Activated CD8-positive, alpha-beta T cell treated with anti-CD3 and anti-CD28 coated beads, Interleukin-2, amount 10 ng/mL, durations not matched to agents 7 days and 5 days (primary cell): Measurements from ENCODE around the gene SLC2A4. TPM values are rescaled to one million over a fixed set of nuclear protein-coding genes. Genes with fewer than 3 reads are reported as not detected.

Experiments
- ATAC-seq: fragments of 150-1000 bp; cut with Tn5 transposase; one replicate; pipeline ENCODE4 v1.10.0; 2021; ENCODE audit warnings: moderate library complexity
- CTCF ChIA-PET: fragments of 350-600 bp; sonication (Branson Sonifier 250); formaldehyde crosslinking; loops from one replicate; lab custom pipeline; 2021; ENCODE audit warnings: antibody characterized with exemption; lab: Charles Lee
- POLR2A ChIA-PET: fragments of 350-600 bp; sonication (Branson Sonifier 250); formaldehyde crosslinking; loops from one replicate; lab custom pipeline; 2021; ENCODE audit warnings: antibody characterized with exemption; lab: Charles Lee
- DNase-seq: peaks from one replicate; pipeline ENCODE4 v3.0.0-alpha.2; 2020
- H3K27ac Mint-ChIP-seq: one replicate; pipeline ENCODE4 v1.8.0; 2021; ENCODE audit warnings: mild to moderate bottlenecking, mixed read lengths
- H3K27me3 Mint-ChIP-seq: one replicate; pipeline ENCODE4 v1.8.0; 2021; ENCODE audit warnings: low read depth, mixed read lengths
- H3K36me3 Mint-ChIP-seq: one replicate; pipeline ENCODE4 v1.8.0; 2021; ENCODE audit warnings: low read depth, mixed read lengths
- H3K4me1 Mint-ChIP-seq: one replicate; pipeline ENCODE4 v1.8.0; 2021; ENCODE audit warnings: low read depth, mixed read lengths
- H3K4me3 Mint-ChIP-seq: one replicate; pipeline ENCODE4 v1.8.0; 2021; ENCODE audit warnings: mild to moderate bottlenecking, mixed read lengths
- H3K9me3 Mint-ChIP-seq: one replicate; pipeline ENCODE4 v1.8.0; 2022; ENCODE audit warnings: mixed read lengths; ENCODE audit not compliant: insufficient read depth
- total RNA-seq, 2 experiments: library from RNA; stranded (reverse); gene quantifications; one replicate each; pipeline ENCODE4 v1.2.3, GENCODE V29; 2021

The SLC2A4 gene
- total RNA-seq, 2 experiments from 2014 or later = not detected

- H3K27ac Mint-ChIP-seq = peak overlapping the region; percentile 97
- peak overlapping the region; percentile 91 for H3K4me3 Mint-ChIP-seq
- peaks cover 54% of the 10 kb centered on the region for H3K4me1 Mint-ChIP-seq
- H3K27me3 Mint-ChIP-seq = no peaks in the 10 kb centered on the region
- peaks cover 56% of the 10 kb centered on the region for H3K36me3 Mint-ChIP-seq
- no peaks in the 10 kb centered on the region for H3K9me3 Mint-ChIP-seq
- POLR2A ChIA-PET = interaction anchor here (1.2 to 3.7 kb wide), 5 partner anchors 11 to 74 kb away, joined by 3 to 24 read pairs (median 9); partner anchors contain the start of genes ACAP1, GABARAP and NEURL4
- CTCF ChIA-PET = interaction anchor here (0.7 to 1.9 kb wide), 3 partner anchors 9 to 30 kb away, joined by 3 to 6 read pairs (median 3); partner anchors contain the start of gene ACAP1
- ATAC-seq = no peak
- no peak for DNase-seq
Observed at GRCh38 chr17:7315570-7316235, 34.2 kb downstream of the SLC2A4 start.

- DNase-seq (no peak), ATAC-seq (no peak)
- ChIA-PET POLR2A (interaction anchor here (1.0 to 1.2 kb wide), 2 partner anchors 10 to 13 kb away, joined by 3 to 4 read pairs; no protein-coding TSS in a partner anchor), CTCF (interaction anchor here (1.5 kb wide), 1 partner anchor 12 kb away, joined by 5 read pairs; no protein-coding TSS in a partner anchor)
- Mint-ChIP-seq H3K27ac (peak overlapping the region; percentile 40), H3K4me1 (peaks cover 41% of the 10 kb centered on the region), H3K4me3 (peak overlapping the region; percentile 40), H3K27me3 (no peaks in the 10 kb centered on the region), H3K9me3 (no peaks in the 10 kb centered on the region), H3K36me3 (peaks cover 54% of the 10 kb centered on the region)
Observed at GRCh38 chr17:7317161-7317803, 35.8 kb downstream of the SLC2A4 start.

DNA sequence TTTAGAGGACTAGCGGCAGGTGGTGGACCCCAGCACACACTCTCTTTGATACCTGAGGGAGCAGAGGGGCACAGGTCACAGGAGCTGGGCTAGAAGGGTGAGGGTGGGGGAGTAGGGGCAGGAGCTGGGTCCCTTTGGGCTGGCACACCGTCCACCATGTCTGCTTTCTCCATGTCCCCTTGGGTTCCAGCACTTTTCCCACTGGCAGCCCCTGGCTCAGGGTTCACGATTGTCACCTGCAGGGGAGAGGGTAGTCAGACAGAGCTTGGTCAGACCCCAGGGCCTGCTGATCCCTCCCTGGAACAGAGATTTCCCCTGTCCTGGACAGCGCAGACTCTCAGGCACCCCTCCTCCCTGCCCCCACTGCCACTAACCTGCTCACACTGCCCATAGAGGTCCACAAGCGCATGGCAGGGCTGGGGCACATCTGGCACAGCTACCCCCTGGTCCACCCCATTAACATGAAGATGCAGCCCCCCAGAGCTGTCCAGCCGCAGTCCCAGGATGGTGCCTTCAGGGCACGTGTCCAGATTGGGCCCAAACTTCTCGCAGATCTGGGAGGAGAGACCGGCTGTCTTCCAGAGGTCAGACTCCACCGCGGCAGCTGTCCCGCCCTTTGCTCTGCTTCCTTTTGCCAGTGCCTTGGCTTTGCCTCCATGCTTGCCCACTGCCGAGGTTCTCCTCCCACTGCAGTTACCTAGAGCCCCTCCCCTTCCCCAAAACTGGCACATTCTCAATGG lies 36.8 kb downstream of the SLC2A4 start:
- ATAC-seq (no peak), DNase-seq (no peak)
- H3K4me1 Mint-ChIP-seq = peaks cover 31% of the 10 kb centered on the region
- H3K9me3 Mint-ChIP-seq = no peaks in the 10 kb centered on the region
- H3K27ac Mint-ChIP-seq = no peak overlapping the region
- peaks cover 52% of the 10 kb centered on the region for H3K36me3 Mint-ChIP-seq
- POLR2A ChIA-PET = interaction anchor here (1.0 to 1.2 kb wide), 2 partner anchors 9 to 12 kb away, joined by 3 to 4 read pairs; no protein-coding TSS in a partner anchor
- no peaks in the 10 kb centered on the region for H3K27me3 Mint-ChIP-seq
- CTCF ChIA-PET = interaction anchor here (1.5 kb wide), 1 partner anchor 11 kb away, joined by 5 read pairs; no protein-coding TSS in a partner anchor
- no peak overlapping the region for H3K4me3 Mint-ChIP-seq

GRCh38 chr17:7321466-7321865 lies 39.9 kb downstream of the SLC2A4 start:
- peaks cover 50% of the 10 kb centered on the region for H3K36me3 Mint-ChIP-seq
- no peaks in the 10 kb centered on the region for H3K27me3 Mint-ChIP-seq
- ChIA-PET POLR2A (interaction anchor here (0.7 kb wide), 1 partner anchor 10 kb away, joined by 3 read pairs; no protein-coding TSS in a partner anchor), CTCF (interaction anchor here (1.3 to 2.2 kb wide), 3 partner anchors 8 to 15 kb away, joined by 3 to 7 read pairs (median 6); partner anchors contain the start of genes ACAP1 and NEURL4)
- H3K9me3 Mint-ChIP-seq = no peaks in the 10 kb centered on the region
- peaks cover 16% of the 10 kb centered on the region for H3K4me1 Mint-ChIP-seq
- no peak overlapping the region for H3K27ac Mint-ChIP-seq
- DNase-seq = no peak
- H3K4me3 Mint-ChIP-seq = no peak overlapping the region
- ATAC-seq = no peak

GRCh38 chr17:7322520-7323194 lies 41.1 kb downstream of the SLC2A4 start:
- ChIA-PET POLR2A (interaction anchor here (0.6 kb wide), 1 partner anchor 14 kb away, joined by 3 read pairs; the partner anchor contains the start of gene ACAP1), CTCF (interaction anchor here (1.3 to 1.9 kb wide), 3 partner anchors 9 to 14 kb away, joined by 3 to 13 read pairs (median 6); partner anchors contain the start of gene ACAP1)
- Mint-ChIP-seq H3K9me3 (no peaks in the 10 kb centered on the region), H3K4me1 (peaks cover 19% of the 10 kb centered on the region), H3K27ac (no peak overlapping the region), H3K36me3 (peaks cover 46% of the 10 kb centered on the region), H3K4me3 (no peak overlapping the region), H3K27me3 (no peaks in the 10 kb centered on the region)
- DNase-seq (no peak), ATAC-seq (no peak)

DNA sequence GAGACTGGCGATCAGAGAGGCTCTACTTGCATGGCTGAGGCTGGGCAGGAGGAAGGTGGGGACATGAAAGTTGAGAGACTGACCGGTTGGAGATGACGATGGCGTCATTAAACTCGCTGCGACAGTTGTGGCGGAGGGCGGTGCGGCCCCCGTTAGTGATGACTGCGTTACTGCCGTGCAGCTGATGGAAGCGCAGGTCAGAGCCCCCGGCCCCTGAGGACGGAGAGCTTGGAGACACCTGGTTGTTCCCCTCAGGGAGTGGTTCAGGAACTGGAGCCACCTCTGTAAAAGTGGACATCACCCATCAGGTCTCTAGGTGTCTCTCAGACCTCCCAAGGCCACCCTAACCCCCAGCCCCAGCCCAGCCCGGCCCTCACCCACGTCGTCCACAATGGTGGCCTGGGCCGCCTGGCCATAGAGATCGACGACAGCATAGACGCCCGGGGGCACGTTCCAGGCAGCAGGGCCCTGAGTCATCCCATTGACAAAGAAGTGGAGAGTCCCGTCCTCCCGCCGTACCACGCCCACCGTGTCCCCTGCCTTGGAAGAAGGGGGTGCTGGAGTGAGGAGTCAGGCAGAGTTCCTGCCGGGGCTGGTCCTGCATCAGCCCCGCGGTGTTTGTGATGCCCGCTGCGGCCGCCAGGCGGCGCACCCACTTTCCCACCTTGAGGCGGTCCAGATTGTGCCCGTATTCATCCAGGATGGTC lies 42.4 kb downstream of the SLC2A4 start:
- no peaks in the 10 kb centered on the region for H3K27me3 Mint-ChIP-seq
- peak overlapping the region; percentile 49 for H3K27ac Mint-ChIP-seq
- no peak overlapping the region for H3K4me3 Mint-ChIP-seq
- ChIA-PET CTCF (interaction anchor here (0.8 to 2.1 kb wide), 7 partner anchors 9 to 238 kb away, joined by 3 to 15 read pairs (median 4); partner anchors contain the start of genes ACAP1 and GPS2), POLR2A (interaction anchor here (0.7 to 1.0 kb wide), 2 partner anchors 13 kb away, joined by 4 to 6 read pairs; partner anchors contain the start of gene ACAP1)
- H3K4me1 Mint-ChIP-seq = peaks cover 29% of the 10 kb centered on the region
- peaks cover 40% of the 10 kb centered on the region for H3K36me3 Mint-ChIP-seq
- ATAC-seq = peak; percentile 48
- DNase-seq = peak; percentile 71
- no peaks in the 10 kb centered on the region for H3K9me3 Mint-ChIP-seq

DNA sequence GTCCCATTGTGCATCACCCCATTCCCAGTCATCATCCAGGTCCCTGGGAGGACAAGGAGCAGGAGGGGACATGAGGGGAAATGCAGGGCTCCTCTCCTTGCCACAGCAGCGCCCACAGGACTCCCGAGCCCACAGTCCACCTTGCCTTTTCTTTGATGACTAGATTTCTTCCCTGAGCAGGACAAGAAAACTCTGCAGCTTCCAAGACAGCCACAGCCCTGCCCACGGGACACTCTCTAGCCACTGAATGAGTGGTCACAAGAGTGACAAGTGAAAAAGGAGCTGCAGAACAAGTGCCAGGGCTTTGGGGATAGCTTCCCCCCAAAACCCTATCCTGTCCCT lies 42.9 kb downstream of the SLC2A4 start:
- Mint-ChIP-seq H3K4me3 (no peak overlapping the region), H3K36me3 (peaks cover 39% of the 10 kb centered on the region), H3K27me3 (no peaks in the 10 kb centered on the region), H3K27ac (peak overlapping the region; percentile 55), H3K9me3 (no peaks in the 10 kb centered on the region), H3K4me1 (peaks cover 29% of the 10 kb centered on the region)
- DNase-seq (no peak), ATAC-seq (no peak)
- POLR2A ChIA-PET = interaction anchor here (1.0 kb wide), 1 partner anchor 13 kb away, joined by 6 read pairs; the partner anchor contains the start of gene ACAP1
- CTCF ChIA-PET = interaction anchor here (0.6 to 3.0 kb wide), 11 partner anchors 9 to 238 kb away, joined by 3 to 41 read pairs (median 3); partner anchors contain the start of genes ACAP1 and GPS2

DNA sequence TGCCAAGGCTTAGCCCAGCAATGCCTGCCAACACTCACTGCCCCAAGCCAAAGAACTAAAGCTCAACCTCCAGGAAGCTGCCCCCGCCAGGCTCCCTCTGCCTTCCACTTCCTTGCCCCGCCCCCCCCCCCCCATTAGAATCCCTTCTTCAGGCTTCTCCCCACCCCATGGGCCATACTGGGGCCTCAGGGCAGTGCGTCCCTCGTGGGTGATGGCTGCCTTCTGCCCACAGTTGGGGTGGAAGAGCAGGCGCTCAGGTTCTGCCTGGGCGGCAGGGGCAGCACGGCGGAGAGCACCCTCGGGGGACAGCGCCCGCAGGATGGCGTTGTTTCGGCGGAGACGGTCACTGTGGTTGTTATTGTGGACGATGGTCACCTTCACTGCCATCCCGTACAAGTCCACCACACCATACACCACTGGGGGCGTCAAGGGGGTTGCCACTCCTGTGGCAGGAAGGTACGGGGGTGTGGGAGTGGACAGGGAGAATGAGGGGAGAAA lies 43.6 kb downstream of the SLC2A4 start:
- Mint-ChIP-seq H3K4me1 (peaks cover 35% of the 10 kb centered on the region), H3K36me3 (peaks cover 39% of the 10 kb centered on the region), H3K4me3 (no peak overlapping the region), H3K27ac (peak overlapping the region; percentile 55), H3K27me3 (no peaks in the 10 kb centered on the region), H3K9me3 (no peaks in the 10 kb centered on the region)
- DNase-seq (no peak), ATAC-seq (no peak)
- ChIA-PET POLR2A (interaction anchor here (1.0 kb wide), 1 partner anchor 12 kb away, joined by 6 read pairs; the partner anchor contains the start of gene ACAP1), CTCF (interaction anchor here (0.6 to 3.0 kb wide), 11 partner anchors 8 to 237 kb away, joined by 3 to 41 read pairs (median 3); partner anchors contain the start of genes ACAP1 and GPS2)

GRCh38 chr17:7326186-7326585 lies 44.7 kb downstream of the SLC2A4 start:
- Mint-ChIP-seq H3K36me3 (peaks cover 36% of the 10 kb centered on the region), H3K27ac (no peak overlapping the region), H3K9me3 (no peaks in the 10 kb centered on the region), H3K27me3 (no peaks in the 10 kb centered on the region), H3K4me1 (peaks cover 42% of the 10 kb centered on the region), H3K4me3 (no peak overlapping the region)
- no peak for ATAC-seq
- POLR2A ChIA-PET = interaction anchor here (0.9 to 2.0 kb wide), 4 partner anchors 11 to 19 kb away, joined by 3 to 9 read pairs (median 5); partner anchors contain the start of genes ACAP1 and GPS2
- DNase-seq = no peak
- CTCF ChIA-PET = interaction anchor here (1.2 to 3.0 kb wide), 2 partner anchors 11 to 19 kb away, joined by 3 to 41 read pairs; partner anchors contain the start of gene ACAP1
